ENCODE data around the gene ATP13A3. TPM values are rescaled to one million over a fixed set of nuclear protein-coding genes. Genes with fewer than 3 reads are reported as not detected.

Gene ATP13A3
- total RNA-seq, 1 donor from 2014 or later: 79.2 TPM

GRCh38 chr3:194512895-194513601 is 26.2 kb upstream of the ATP13A3 start:
- H3K4me3 ChIP-seq (ENCODE audit: insufficient read depth, low read depth, low read length): no peak overlapping the region
- TF ChIP-seq EZH2 (IDR thresholded peaks at IDR 0.05; ENCODE audit: insufficient read depth, low read length) (no peak), CTCF (IDR thresholded peaks at IDR 0.05; ENCODE audit: insufficient read depth, low read depth, low read length) (no peak)
- H3K79me2 ChIP-seq (ENCODE audit: insufficient read depth, low read length): no peaks in the 10 kb centered on the region
- H3K4me2 ChIP-seq (ENCODE audit: low read length): no peak overlapping the region
- Mint-ChIP-seq H3K4me1 (ENCODE audit: low read depth, unreplicated experiment) (peaks cover 1% of the 10 kb centered on the region), H3K9me3 (ENCODE audit: unreplicated experiment) (no peaks in the 10 kb centered on the region), H3K4me3 (ENCODE audit: unreplicated experiment) (no peak overlapping the region), H3K27ac (ENCODE audit: unreplicated experiment) (no peak overlapping the region), H3K27me3 (ENCODE audit: low read depth, unreplicated experiment) (peaks cover 3% of the 10 kb centered on the region), H3K36me3 (ENCODE audit: low read depth, unreplicated experiment) (no peaks in the 10 kb centered on the region)
- no peaks in the 10 kb centered on the region for H3K9me3 ChIP-seq (ENCODE audit: insufficient read depth, low read depth, low read length)
- DNase-seq (ENCODE audit: low read depth) (peak; percentile 49), FAIRE-seq (no peak)
- H3K9ac ChIP-seq (ENCODE audit: low read length): no peak overlapping the region
- H3K27me3 ChIP-seq (ENCODE audit: insufficient read depth, low read length): no peaks in the 10 kb centered on the region
- no peaks in the 10 kb centered on the region for H3K4me1 ChIP-seq (ENCODE audit: insufficient read depth, low read length)
- no peaks in the 10 kb centered on the region for H3K36me3 ChIP-seq (ENCODE audit: insufficient read depth, low read length)
- H2AFZ ChIP-seq (ENCODE audit: low read depth, low read length): no peak overlapping the region
- no peak overlapping the region for H3K27ac ChIP-seq (ENCODE audit: low read depth, low read length)
- H4K20me1 ChIP-seq (ENCODE audit: insufficient read depth, low read length): no peaks in the 10 kb centered on the region

GRCh38 chr3:194508491-194509453 is 22.0 kb upstream of the ATP13A3 start:
- Mint-ChIP-seq H3K4me1 (ENCODE audit: low read depth, unreplicated experiment) (peaks cover 7% of the 10 kb centered on the region), H3K9me3 (ENCODE audit: unreplicated experiment) (no peaks in the 10 kb centered on the region), H3K27me3 (ENCODE audit: low read depth, unreplicated experiment) (no peaks in the 10 kb centered on the region), H3K36me3 (ENCODE audit: low read depth, unreplicated experiment) (no peaks in the 10 kb centered on the region), H3K27ac (ENCODE audit: unreplicated experiment) (no peak overlapping the region), H3K4me3 (ENCODE audit: unreplicated experiment) (no peak overlapping the region)
- no peaks in the 10 kb centered on the region for H4K20me1 ChIP-seq (ENCODE audit: insufficient read depth, low read length)
- H3K4me1 ChIP-seq (ENCODE audit: insufficient read depth, low read length): peaks cover 4% of the 10 kb centered on the region
- no peak overlapping the region for H3K27ac ChIP-seq (ENCODE audit: low read depth, low read length)
- no peaks in the 10 kb centered on the region for H3K36me3 ChIP-seq (ENCODE audit: insufficient read depth, low read length)
- TF ChIP-seq CTCF (IDR thresholded peaks at IDR 0.05; ENCODE audit: insufficient read depth, low read depth, low read length) (no peak), EZH2 (IDR thresholded peaks at IDR 0.05; ENCODE audit: insufficient read depth, low read length) (no peak)
- no peak overlapping the region for H3K9ac ChIP-seq (ENCODE audit: low read length)
- no peaks in the 10 kb centered on the region for H3K79me2 ChIP-seq (ENCODE audit: insufficient read depth, low read length)
- H3K4me2 ChIP-seq (ENCODE audit: low read length): no peak overlapping the region
- H3K4me3 ChIP-seq (ENCODE audit: insufficient read depth, low read depth, low read length): no peak overlapping the region
- DNase-seq (ENCODE audit: low read depth): no peak
- no peak overlapping the region for H2AFZ ChIP-seq (ENCODE audit: low read depth, low read length)
- FAIRE-seq: no peak
- no peaks in the 10 kb centered on the region for H3K9me3 ChIP-seq (ENCODE audit: insufficient read depth, low read depth, low read length)
- no peaks in the 10 kb centered on the region for H3K27me3 ChIP-seq (ENCODE audit: insufficient read depth, low read length)
